ENCODE measurements around the gene ADAMTS15. TPM values are rescaled to one million over a fixed set of nuclear protein-coding genes. Genes with fewer than 3 reads are reported as not detected.

The ADAMTS15 gene
- total and polyA plus RNA-seq, 2 donors (not counting 1 experiment from before 2014, with no cell fraction given) = 18.2 to 24.9 TPM

- no peaks in the 10 kb centered on the region for H4K20me1 ChIP-seq (ENCODE audit: control insufficient read depth, extremely low read depth, insufficient read depth, low read length)
- H3K9ac ChIP-seq (ENCODE audit: insufficient read depth, low read length) = no peak overlapping the region
- no peaks in the 10 kb centered on the region for H3K79me2 ChIP-seq (ENCODE audit: control insufficient read depth, insufficient read depth, low read length)
- no peak overlapping the region for H3K4me2 ChIP-seq (ENCODE audit: extremely low read depth, insufficient read depth, low read length)
- no peak overlapping the region for H3K4me3 ChIP-seq (replicated peaks in 1 of 4; ENCODE audit: control extremely low read depth in 1 of 4, insufficient read depth in 1 of 4, low read depth in 3 of 4, low read length in 4 of 4)
- H3K9me3 ChIP-seq (ENCODE audit: control insufficient read depth, insufficient read depth, low read depth, low read length) = no peaks in the 10 kb centered on the region
- DNase-seq (ENCODE audit: low read depth in 2 of 2) = no peak
- H2AFZ ChIP-seq (ENCODE audit: low read length) = no peak overlapping the region
- no peaks in the 10 kb centered on the region for H3K27me3 ChIP-seq (ENCODE audit: control insufficient read depth, insufficient read depth, low read length)
- no peak overlapping the region for H3K27ac ChIP-seq (ENCODE audit: insufficient read depth, low read length)
- peaks cover 5% of the 10 kb centered on the region for H3K4me1 ChIP-seq (ENCODE audit: control insufficient read depth, extremely low read depth, insufficient read depth, low read length)
- TF ChIP-seq EZH2 (IDR thresholded peaks at IDR 0.05; ENCODE audit: low read length, missing control alignments) = no peak
- no peak for TF ChIP-seq CTCF (conservative IDR thresholded peaks at IDR 0.05 in 1 of 2, IDR thresholded peaks at IDR 0.05 in 1 of 2; ENCODE audit: low read depth in 1 of 2, low read length in 2 of 2)
- no peaks in the 10 kb centered on the region for H3K36me3 ChIP-seq (ENCODE audit: control insufficient read depth, insufficient read depth, low read length)
Observed at GRCh38 chr11:130486391-130486836, 38.0 kb downstream of the ADAMTS15 start.

GRCh38 chr11:130486987-130487923 is 38.8 kb downstream of the ADAMTS15 start:
- Histone ChIP-seq H3K4me2 (ENCODE audit: extremely low read depth, insufficient read depth, low read length) (no peak overlapping the region), H4K20me1 (ENCODE audit: control insufficient read depth, extremely low read depth, insufficient read depth, low read length) (no peaks in the 10 kb centered on the region), H3K9me3 (ENCODE audit: control insufficient read depth, insufficient read depth, low read depth, low read length) (no peaks in the 10 kb centered on the region), H3K27ac (ENCODE audit: insufficient read depth, low read length) (no peak overlapping the region), H3K4me3 (replicated peaks in 1 of 4; ENCODE audit: control extremely low read depth in 1 of 4, insufficient read depth in 1 of 4, low read depth in 3 of 4, low read length in 4 of 4) (no peak overlapping the region), H3K9ac (ENCODE audit: insufficient read depth, low read length) (no peak overlapping the region), H3K27me3 (ENCODE audit: control insufficient read depth, insufficient read depth, low read length) (no peaks in the 10 kb centered on the region), H3K79me2 (ENCODE audit: control insufficient read depth, insufficient read depth, low read length) (no peaks in the 10 kb centered on the region), H3K36me3 (ENCODE audit: control insufficient read depth, insufficient read depth, low read length) (no peaks in the 10 kb centered on the region), H2AFZ (ENCODE audit: low read length) (no peak overlapping the region), H3K4me1 (ENCODE audit: control insufficient read depth, extremely low read depth, insufficient read depth, low read length) (peaks cover 5% of the 10 kb centered on the region)
- DNase-seq (ENCODE audit: low read depth in 2 of 2) = no peak
- no peak for TF ChIP-seq EZH2 (IDR thresholded peaks at IDR 0.05; ENCODE audit: low read length, missing control alignments)
- TF ChIP-seq CTCF (conservative IDR thresholded peaks at IDR 0.05 in 1 of 2, IDR thresholded peaks at IDR 0.05 in 1 of 2; ENCODE audit: low read depth in 1 of 2, low read length in 2 of 2) = no peak

- peak in 1 of 2 donors; percentile 64 for DNase-seq (ENCODE audit: low read depth in 2 of 2)
- Histone ChIP-seq H3K27me3 (ENCODE audit: control insufficient read depth, insufficient read depth, low read length) (no peaks in the 10 kb centered on the region), H4K20me1 (ENCODE audit: control insufficient read depth, extremely low read depth, insufficient read depth, low read length) (no peaks in the 10 kb centered on the region), H3K4me3 (replicated peaks in 1 of 4; ENCODE audit: control extremely low read depth in 1 of 4, insufficient read depth in 1 of 4, low read depth in 3 of 4, low read length in 4 of 4) (no peak overlapping the region), H3K4me2 (ENCODE audit: extremely low read depth, insufficient read depth, low read length) (no peak overlapping the region), H3K27ac (ENCODE audit: insufficient read depth, low read length) (peak overlapping the region; percentile 14), H2AFZ (ENCODE audit: low read length) (peak overlapping the region; percentile 61), H3K79me2 (ENCODE audit: control insufficient read depth, insufficient read depth, low read length) (no peaks in the 10 kb centered on the region), H3K9me3 (ENCODE audit: control insufficient read depth, insufficient read depth, low read depth, low read length) (no peaks in the 10 kb centered on the region), H3K4me1 (ENCODE audit: control insufficient read depth, extremely low read depth, insufficient read depth, low read length) (peaks cover 5% of the 10 kb centered on the region), H3K36me3 (ENCODE audit: control insufficient read depth, insufficient read depth, low read length) (no peaks in the 10 kb centered on the region), H3K9ac (ENCODE audit: insufficient read depth, low read length) (no peak overlapping the region)
- TF ChIP-seq EZH2 (IDR thresholded peaks at IDR 0.05; ENCODE audit: low read length, missing control alignments) (no peak), CTCF (conservative IDR thresholded peaks at IDR 0.05 in 1 of 2, IDR thresholded peaks at IDR 0.05 in 1 of 2; ENCODE audit: low read depth in 1 of 2, low read length in 2 of 2) (no peak)
Observed at GRCh38 chr11:130487924-130488815, 39.7 kb downstream of the ADAMTS15 start.
